ENCODE results near the gene GCLC.

- TF ChIP-seq CTCF (IDR thresholded peaks at IDR 0.05; ENCODE audit: insufficient read depth, low read depth, low read length), result no peak
- no peak for TF ChIP-seq EZH2 (IDR thresholded peaks at IDR 0.05; ENCODE audit: insufficient read depth, low read length)
Observed at GRCh38 chr6:53547811-53548496, 3.1 kb upstream of the GCLC start.
